Epithelial cell of esophagus (primary cell): ENCODE data around the gene GABBR2.

Experiments
- DNase-seq: peaks from one replicate; pipeline ENCODE4 v3.0.0; 2010; ENCODE audit warnings: low read depth
- H3K4me3 ChIP-seq: 2 replicates; pipeline ENCODE4 v1.5.1; 2011; ENCODE audit warnings: mild to moderate bottlenecking, low read length, control low read depth
- CTCF ChIP-seq: IDR thresholded peaks from 2 replicates; pipeline ENCODE4 v1.5.1; 2011; ENCODE audit warnings: low read depth, mild to moderate bottlenecking, low read length, control low read depth, inconsistent platforms; ENCODE audit not compliant: insufficient read depth; ENCODE audit errors: missing control alignments

GABBR2 gene

GRCh38 chr9:98367371-98367900, 341.3 kb downstream of the GABBR2 start:
- no peak overlapping the region for H3K4me3 ChIP-seq
- TF ChIP-seq CTCF: no peak
- no peak for DNase-seq

GRCh38 chr9:98365781-98366180, 343.0 kb downstream of the GABBR2 start:
- no peak for DNase-seq
- H3K4me3 ChIP-seq: no peak overlapping the region
- TF ChIP-seq CTCF: no peak

- DNase-seq: peak; percentile 56
- peak; percentile 50 for TF ChIP-seq CTCF
- no peak overlapping the region for H3K4me3 ChIP-seq
Measured at GRCh38 chr9:98365227-98365669, 343.5 kb downstream of the GABBR2 start.

GRCh38 chr9:98364086-98364485, 344.6 kb downstream of the GABBR2 start:
- H3K4me3 ChIP-seq: no peak overlapping the region
- DNase-seq: no peak
- TF ChIP-seq CTCF: no peak

- no peak for TF ChIP-seq CTCF
- DNase-seq: no peak
- H3K4me3 ChIP-seq: no peak overlapping the region
Measured at GRCh38 chr9:98363644-98364043, 345.1 kb downstream of the GABBR2 start.

- DNase-seq: no peak
- no peak overlapping the region for H3K4me3 ChIP-seq
- no peak for TF ChIP-seq CTCF
Measured at GRCh38 chr9:98362624-98363252, 346.0 kb downstream of the GABBR2 start.

- no peak for TF ChIP-seq CTCF
- no peak overlapping the region for H3K4me3 ChIP-seq
- DNase-seq: no peak
Measured at GRCh38 chr9:98361645-98362044, 347.1 kb downstream of the GABBR2 start.
